D721Med (cell line): Measurements from ENCODE around the gene GLRA3.

Source experiments
- DNase-seq: peaks from one replicate; pipeline ENCODE4 v3.0.0; 2011; ENCODE audit warnings: low spot score; ENCODE audit not compliant: insufficient read length
- FAIRE-seq: peaks from 2 replicates; lab custom pipeline; 2011; peaks lifted over from hg19 to GRCh38; lab: Jason Lieb, UNC
- TF ChIP-seq, protein P1 (sequence below): IDR thresholded peaks from 2 replicates; pipeline ENCODE4 v1.5.1; 2012; ENCODE audit warnings: mild to moderate bottlenecking, control low read depth; ENCODE audit not compliant: insufficient read depth; ENCODE audit errors: missing control alignments

GLRA3 gene

DNA sequence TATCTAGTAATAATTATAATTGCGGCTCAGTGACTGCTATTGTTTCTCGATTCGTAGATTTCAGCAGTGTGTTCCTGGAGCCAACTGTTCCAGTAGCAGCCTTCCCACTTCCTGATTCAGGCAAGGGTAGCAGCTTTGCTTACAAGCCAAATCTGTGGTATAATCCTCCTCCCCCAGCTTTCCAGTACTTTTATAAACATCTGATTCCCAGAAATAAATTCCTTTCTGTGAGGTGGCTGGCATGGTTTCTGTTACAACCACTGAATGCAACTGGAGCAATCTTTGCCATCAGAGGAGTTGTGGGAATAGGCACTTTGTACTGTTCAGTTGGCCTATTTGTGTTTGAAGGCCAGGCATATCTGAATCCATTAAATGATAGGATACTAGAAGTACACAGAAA, 80.0 kb downstream of the GLRA3 start:
- DNase-seq (no peak), FAIRE-seq (no peak)
- TF ChIP-seq, protein P1, sequence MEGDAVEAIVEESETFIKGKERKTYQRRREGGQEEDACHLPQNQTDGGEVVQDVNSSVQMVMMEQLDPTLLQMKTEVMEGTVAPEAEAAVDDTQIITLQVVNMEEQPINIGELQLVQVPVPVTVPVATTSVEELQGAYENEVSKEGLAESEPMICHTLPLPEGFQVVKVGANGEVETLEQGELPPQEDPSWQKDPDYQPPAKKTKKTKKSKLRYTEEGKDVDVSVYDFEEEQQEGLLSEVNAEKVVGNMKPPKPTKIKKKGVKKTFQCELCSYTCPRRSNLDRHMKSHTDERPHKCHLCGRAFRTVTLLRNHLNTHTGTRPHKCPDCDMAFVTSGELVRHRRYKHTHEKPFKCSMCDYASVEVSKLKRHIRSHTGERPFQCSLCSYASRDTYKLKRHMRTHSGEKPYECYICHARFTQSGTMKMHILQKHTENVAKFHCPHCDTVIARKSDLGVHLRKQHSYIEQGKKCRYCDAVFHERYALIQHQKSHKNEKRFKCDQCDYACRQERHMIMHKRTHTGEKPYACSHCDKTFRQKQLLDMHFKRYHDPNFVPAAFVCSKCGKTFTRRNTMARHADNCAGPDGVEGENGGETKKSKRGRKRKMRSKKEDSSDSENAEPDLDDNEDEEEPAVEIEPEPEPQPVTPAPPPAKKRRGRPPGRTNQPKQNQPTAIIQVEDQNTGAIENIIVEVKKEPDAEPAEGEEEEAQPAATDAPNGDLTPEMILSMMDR, result no peak

DNA sequence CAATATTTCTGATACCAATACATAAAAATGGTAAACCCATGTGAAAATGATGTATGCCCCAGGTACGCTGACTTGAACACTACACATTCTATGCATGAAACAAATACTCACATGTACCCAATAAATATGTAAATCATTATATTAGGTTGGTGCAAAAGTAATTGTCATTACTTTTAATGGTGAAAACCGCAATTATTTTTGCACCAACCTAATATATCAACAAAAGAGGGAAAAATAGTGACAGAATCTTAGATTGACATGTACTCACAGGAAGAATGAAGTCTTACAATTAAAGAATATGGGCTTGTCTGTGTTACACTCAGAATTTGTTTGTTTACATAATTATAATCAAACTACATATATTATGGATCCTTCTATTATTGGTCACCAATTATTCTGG, 82.3 kb downstream of the GLRA3 start:
- FAIRE-seq (no peak), DNase-seq (no peak)
- TF ChIP-seq, protein P1, result no peak

DNA sequence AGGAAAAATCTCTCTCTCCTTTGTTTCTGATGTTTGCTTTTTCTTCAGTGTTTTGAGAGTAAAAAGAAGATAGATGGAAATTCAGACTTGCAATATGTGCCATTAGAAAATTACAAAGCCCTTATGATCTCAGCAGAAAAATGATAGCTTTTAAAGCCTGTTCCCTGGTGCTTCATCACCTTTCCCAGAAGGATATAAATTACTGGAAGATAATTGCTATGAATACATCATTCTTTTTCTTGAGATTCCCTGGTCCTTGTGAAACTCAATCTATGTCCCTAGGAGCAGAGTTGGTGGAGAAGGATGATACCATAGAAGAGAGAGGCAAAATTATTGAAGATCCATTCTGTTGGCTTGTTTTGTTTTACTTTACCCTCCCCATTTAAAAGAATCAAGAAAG, 86.5 kb downstream of the GLRA3 start:
- TF ChIP-seq, protein P1, result no peak
- FAIRE-seq (no peak), DNase-seq (no peak)

DNA sequence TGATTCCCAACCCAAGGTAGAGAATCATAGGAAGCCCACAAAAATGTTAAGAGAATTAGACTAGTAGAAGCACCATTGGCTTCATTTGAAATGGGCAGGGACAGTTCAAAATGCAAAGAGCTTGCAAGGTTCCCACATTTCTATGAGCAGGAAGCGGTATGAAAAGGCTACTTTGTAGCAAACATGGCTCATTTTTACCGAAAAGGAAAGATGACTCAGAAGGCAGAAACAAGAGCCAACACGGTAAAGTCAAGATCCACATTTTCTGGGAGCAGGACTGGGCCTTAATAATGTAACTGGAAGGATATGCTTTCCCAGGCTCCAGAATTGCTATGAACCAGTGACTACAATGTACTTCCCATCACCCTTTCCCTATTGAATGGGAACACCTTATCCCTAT, 89.5 kb downstream of the GLRA3 start:
- TF ChIP-seq, protein P1, result no peak
- DNase-seq (no peak), FAIRE-seq (no peak)

DNA sequence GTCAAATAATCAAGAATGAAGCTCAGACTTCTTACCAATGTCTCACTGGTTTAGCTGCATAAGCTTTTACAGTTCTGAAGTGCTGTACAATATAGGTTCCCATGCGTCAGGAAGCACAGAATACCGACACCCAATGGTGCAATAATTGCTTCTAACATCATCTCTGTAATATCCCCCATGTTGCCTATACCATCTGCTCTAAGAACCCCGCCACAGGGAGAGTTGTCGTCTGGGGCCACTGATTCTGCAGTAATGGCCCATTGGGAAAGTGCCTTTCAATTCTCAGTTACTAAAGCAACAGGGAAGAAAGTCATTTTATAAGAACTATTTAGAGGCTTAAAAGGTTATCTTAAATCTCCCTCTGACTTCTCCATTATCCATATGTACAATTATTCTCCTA, 94.9 kb downstream of the GLRA3 start:
- FAIRE-seq, result no peak

DNA sequence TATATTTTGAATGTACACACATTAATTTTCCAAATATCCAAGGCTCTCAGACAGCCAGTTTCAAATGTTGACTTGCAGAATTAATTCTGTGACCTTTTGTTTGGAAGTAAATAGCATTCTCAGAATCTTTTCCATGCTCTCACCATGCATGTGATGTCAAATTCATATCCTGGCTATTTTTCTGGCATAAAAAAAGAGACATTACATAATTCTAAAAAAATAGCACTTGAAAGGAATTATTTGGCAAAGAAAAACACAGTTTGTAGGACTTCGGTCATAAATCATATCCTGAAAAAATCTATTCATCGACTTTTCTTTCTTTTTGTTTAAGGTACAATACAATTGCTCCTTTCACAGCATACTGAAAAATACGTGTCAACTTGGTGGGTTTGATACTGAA, 111.2 kb downstream of the GLRA3 start:
- FAIRE-seq (no peak), DNase-seq (no peak)
- TF ChIP-seq, protein P1, result no peak

More for the DNA sequence above, 94.9 kb downstream of the GLRA3 start:
- TF ChIP-seq, protein P1, result no peak
- no peak for DNase-seq

DNA sequence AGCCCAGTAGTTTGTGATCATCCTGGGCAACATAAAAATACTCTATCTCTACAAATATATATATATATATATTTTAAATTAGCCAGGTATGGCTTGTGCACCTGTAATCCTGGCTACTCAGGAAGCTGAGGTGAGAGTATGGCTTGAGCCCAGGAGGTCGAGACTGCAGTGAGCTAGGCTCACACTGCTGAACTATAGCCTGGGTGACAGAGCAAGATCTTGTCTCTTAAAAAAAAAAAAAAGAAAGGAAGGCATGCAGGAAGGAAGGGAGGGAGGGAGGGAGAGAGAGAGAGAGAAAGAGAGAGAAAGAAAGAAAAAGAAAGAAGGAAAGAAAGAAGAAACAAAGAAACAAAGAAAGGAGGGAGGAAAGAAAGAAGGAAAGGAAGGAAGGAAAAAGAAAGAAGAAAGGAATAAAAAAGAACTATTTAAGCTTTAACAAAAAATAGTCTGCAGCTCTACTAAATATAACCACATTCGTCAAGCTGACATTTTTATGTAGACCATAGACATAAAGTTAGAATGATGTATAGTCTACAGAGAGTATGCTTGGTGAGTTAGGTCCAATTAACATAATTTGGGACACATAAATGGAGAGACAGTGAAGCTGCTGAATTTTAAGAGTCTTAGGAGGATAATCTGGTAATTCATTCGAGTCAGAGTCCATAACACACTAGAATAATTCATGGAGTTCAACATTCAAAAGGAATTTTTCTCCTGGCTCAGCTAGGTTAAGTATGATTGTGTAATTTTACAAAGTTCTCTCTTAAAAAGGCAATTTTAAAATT, 111.9 kb downstream of the GLRA3 start:
- TF ChIP-seq, protein P1, result no peak
- DNase-seq (no peak), FAIRE-seq (no peak)
